Naive thymus-derived CD4-positive, alpha-beta T cell (primary cell): ENCODE measurements around the gene NCAM1. TPM values are rescaled to one million over a fixed set of nuclear protein-coding genes. Genes with fewer than 3 reads are reported as not detected.

Experiments
- ATAC-seq: fragments of 150-1000 bp; cut with Tn5 transposase; 2 replicates; pipeline ENCODE4 v1.10.0; 2021; ENCODE audit warnings: mild to moderate bottlenecking, moderate library complexity
- CTCF ChIA-PET: fragments of 350-600 bp; sonication (Branson Sonifier 250); formaldehyde crosslinking; loops from one replicate; lab custom pipeline; 2021; ENCODE audit warnings: antibody characterized with exemption; lab: Charles Lee
- POLR2A ChIA-PET: fragments of 350-600 bp; sonication (Branson Sonifier 250); formaldehyde crosslinking; loops from one replicate; lab custom pipeline; 2021; ENCODE audit warnings: antibody characterized with exemption, inconsistent platforms; lab: Charles Lee
- DNase-seq, 9 donors: peaks; one replicate each; pipeline versions ENCODE4 v3.0.0 to v3.0.0-alpha.2; 2020 to 2022; ENCODE audit warnings: mixed read lengths in 1 of 9
- H3K27ac ChIP-seq: one replicate; pipeline ENCODE4 v1.7.0; 2013; ENCODE audit warnings: mild to moderate bottlenecking, low read depth, low read length, moderate library complexity
- H3K27me3 ChIP-seq, 2 donors: one replicate each; pipeline ENCODE4 v1.7.0; 2013; ENCODE audit warnings: low read length in 2 of 2, mild to moderate bottlenecking in 2 of 2, moderate library complexity in 2 of 2; ENCODE audit not compliant: control insufficient read depth in 2 of 2, insufficient read depth in 2 of 2
- H3K36me3 ChIP-seq, 3 experiments: 1 replicate in 2 of 3; 2 replicates in 1 of 3; pipeline ENCODE4 v1.7.0; 2013; ENCODE audit warnings: low read length in 3 of 3, mild to moderate bottlenecking in 3 of 3, moderate library complexity in 1 of 3; ENCODE audit not compliant: insufficient read depth in 3 of 3, control insufficient read depth in 2 of 3
- H3K4me1 ChIP-seq, 2 donors: one replicate each; pipeline ENCODE4 v1.7.0; 2013; ENCODE audit warnings: low read length in 2 of 2, mild to moderate bottlenecking in 2 of 2, moderate library complexity in 1 of 2; ENCODE audit not compliant: control insufficient read depth in 2 of 2, insufficient read depth in 2 of 2
- H3K4me3 ChIP-seq: 2 replicates; pipeline ENCODE4 v1.7.0; 2013; ENCODE audit warnings: mild to moderate bottlenecking, low read length
- H3K9me3 ChIP-seq, 3 experiments: 1 replicate in 2 of 3; 2 replicates in 1 of 3; pipeline ENCODE4 v1.7.0; 2013; ENCODE audit warnings: low read length in 3 of 3; ENCODE audit not compliant: control insufficient read depth in 2 of 3
- H3K27ac Mint-ChIP-seq, 9 donors: one replicate each; pipeline ENCODE4 v1.8.0; 2020 to 2022; ENCODE audit warnings: mixed read lengths in 9 of 9, mild to moderate bottlenecking in 8 of 9, moderate library complexity in 5 of 9, inconsistent platforms in 2 of 9
- H3K27me3 Mint-ChIP-seq, 5 donors: one replicate each; pipeline ENCODE4 v1.8.0; 2021 to 2022; ENCODE audit warnings: mixed read lengths in 5 of 5, mild to moderate bottlenecking in 1 of 5
- H3K36me3 Mint-ChIP-seq, 5 donors: one replicate each; pipeline ENCODE4 v1.8.0; 2020 to 2022; ENCODE audit warnings: mixed read lengths in 5 of 5, mild to moderate bottlenecking in 3 of 5, inconsistent platforms in 1 of 5
- H3K4me1 Mint-ChIP-seq, 7 donors: one replicate each; pipeline ENCODE4 v1.8.0; 2020 to 2022; ENCODE audit warnings: mixed read lengths in 7 of 7, mild to moderate bottlenecking in 3 of 7, inconsistent platforms in 1 of 7
- H3K4me3 Mint-ChIP-seq, 10 donors: one replicate each; pipeline ENCODE4 v1.8.0; 2020 to 2022; ENCODE audit warnings: mild to moderate bottlenecking in 10 of 10, mixed read lengths in 10 of 10, moderate library complexity in 6 of 10, inconsistent platforms in 2 of 10
- H3K9me3 Mint-ChIP-seq, 11 donors: one replicate each; pipeline ENCODE4 v1.8.0; 2020 to 2022; ENCODE audit warnings: mixed read lengths in 11 of 11, mild to moderate bottlenecking in 4 of 11, inconsistent platforms in 1 of 11, moderate library complexity in 1 of 11
- intact Hi-C, 2 donors: fragments of 100-400 bp; cut with micrococcal nuclease; formaldehyde crosslinking; loops; one replicate each; pipeline ENCODE4 v1.15.1; 2023
- polyA plus RNA-seq, 2 donors: library from polyadenylated mRNA; unstranded; fragments of 300-500 nt; fragmentation: Illumina TruSeq; gene quantifications; one replicate each; pipeline ENCODE4 v1.2.3, GENCODE V29; 2021
- total RNA-seq, 6 experiments: library from RNA in 5 of 6; stranded (reverse) in 5 of 6; gene quantifications; 1 replicate in 5 of 6; 2 replicates in 1 of 6; pipeline ENCODE4 v1.2.3 and lab custom pipeline; 2021 to 2026

Gene NCAM1
- total and polyA plus RNA-seq, 7 experiments from 2014 or later = 0.06 to 18.8 (median 1.0) TPM; not detected in 2

- Mint-ChIP-seq H3K36me3 (no peaks in the 10 kb centered on the region), H3K27me3 (peaks cover 5 to 25% (median 17%) of the 10 kb centered on the region in 5 donors), H3K27ac (no peak overlapping the region), H3K9me3 (peaks cover 0 to 6% (median 1%) of the 10 kb centered on the region in 11 donors), H3K4me3 (no peak overlapping the region), H3K4me1 (no peaks in the 10 kb centered on the region)
- no peaks in the 10 kb centered on the region for H3K36me3 ChIP-seq
- peaks cover 0 to 6% of the 10 kb centered on the region in 2 donors for H3K27me3 ChIP-seq
- ATAC-seq (no peak), DNase-seq (no peak)
- intact Hi-C loops = no loop called here
- H3K4me3 ChIP-seq = no peak overlapping the region
- no peaks in the 10 kb centered on the region for H3K4me1 ChIP-seq
- no peaks in the 10 kb centered on the region for H3K9me3 ChIP-seq
- no peak overlapping the region for H3K27ac ChIP-seq
- POLR2A ChIA-PET = no interaction called here
- CTCF ChIA-PET = no interaction called here
These were observed 35.8 kb downstream of the NCAM1 start for GRCh38 chr11:112996994-112997393.

DNA sequence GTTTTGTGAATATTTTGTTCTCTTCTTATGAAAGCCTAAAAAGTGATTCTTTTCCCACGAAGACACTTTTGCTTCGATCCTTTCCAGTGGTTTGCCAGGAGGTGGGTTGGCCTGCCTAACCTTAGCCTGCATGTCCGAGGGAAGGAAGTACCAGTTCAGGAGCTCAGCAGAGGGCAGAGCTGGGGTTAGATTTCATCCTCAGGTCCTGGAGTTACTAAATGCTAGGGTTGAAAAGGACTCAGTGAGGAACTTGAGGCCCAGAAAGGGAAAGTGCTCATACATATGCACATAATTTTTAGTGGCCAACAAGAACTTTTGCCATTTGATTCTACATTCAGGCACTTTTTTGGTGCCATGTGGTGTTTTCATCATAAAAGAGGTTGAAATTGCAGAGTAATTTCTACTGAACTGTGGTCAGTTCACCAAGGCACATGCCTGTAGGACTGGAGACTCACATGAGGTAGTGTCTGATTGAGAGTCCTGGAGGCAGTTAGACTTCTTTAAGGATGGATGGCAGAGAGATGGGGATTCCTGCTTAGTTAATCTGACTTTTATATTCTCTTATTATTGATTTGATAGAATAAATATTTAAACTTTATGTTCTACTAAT lies 36.7 kb downstream of the NCAM1 start:
- Histone ChIP-seq H3K9me3 (no peaks in the 10 kb centered on the region), H3K27ac (no peak overlapping the region), H3K36me3 (no peaks in the 10 kb centered on the region), H3K27me3 (peaks cover 0 to 6% of the 10 kb centered on the region in 2 donors), H3K4me1 (no peaks in the 10 kb centered on the region), H3K4me3 (no peak overlapping the region)
- Mint-ChIP-seq H3K27me3 (peaks cover 5 to 25% (median 14%) of the 10 kb centered on the region in 5 donors), H3K9me3 (peaks cover 0 to 5% (median 1%) of the 10 kb centered on the region in 11 donors), H3K4me1 (no peaks in the 10 kb centered on the region), H3K27ac (no peak overlapping the region), H3K36me3 (no peaks in the 10 kb centered on the region), H3K4me3 (no peak overlapping the region)
- no peak for DNase-seq
- ChIA-PET CTCF (no interaction called here), POLR2A (no interaction called here)
- intact Hi-C loops = no loop called here
- ATAC-seq = no peak

DNA sequence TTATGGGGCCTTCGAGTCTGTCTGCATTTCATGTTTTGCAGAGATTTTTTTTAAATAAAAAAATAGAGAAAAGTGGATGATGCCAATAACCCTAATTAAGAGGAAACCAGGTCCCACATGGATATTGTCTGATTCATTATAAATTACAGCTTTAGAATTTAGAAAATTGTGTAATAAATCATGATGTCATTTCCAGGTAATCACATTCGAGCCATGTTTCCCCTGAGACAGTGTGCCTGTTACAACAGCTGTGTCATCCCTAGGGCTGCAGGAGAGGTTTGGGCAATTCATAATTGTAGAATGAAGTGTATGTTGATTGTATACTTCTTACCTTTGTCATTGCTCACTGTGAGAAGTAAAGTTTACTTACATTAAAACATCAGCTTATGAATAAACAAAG lies 38.3 kb downstream of the NCAM1 start:
- no peaks in the 10 kb centered on the region for H3K9me3 ChIP-seq
- no peak for ATAC-seq
- peaks cover 0 to 3% (median 0%) of the 10 kb centered on the region in 11 donors for H3K9me3 Mint-ChIP-seq
- peaks cover 5 to 19% (median 12%) of the 10 kb centered on the region in 5 donors for H3K27me3 Mint-ChIP-seq
- POLR2A ChIA-PET = no interaction called here
- H3K27me3 ChIP-seq = peaks cover 0 to 6% of the 10 kb centered on the region in 2 donors
- no peaks in the 10 kb centered on the region for H3K4me1 ChIP-seq
- H3K4me3 ChIP-seq = no peak overlapping the region
- DNase-seq = no peak
- no peaks in the 10 kb centered on the region for H3K36me3 Mint-ChIP-seq
- no peak overlapping the region for H3K27ac Mint-ChIP-seq
- H3K4me1 Mint-ChIP-seq = no peaks in the 10 kb centered on the region
- H3K36me3 ChIP-seq = no peaks in the 10 kb centered on the region
- no peak overlapping the region for H3K27ac ChIP-seq
- no peak overlapping the region for H3K4me3 Mint-ChIP-seq
- CTCF ChIA-PET = no interaction called here
- intact Hi-C loops = no loop called here

DNA sequence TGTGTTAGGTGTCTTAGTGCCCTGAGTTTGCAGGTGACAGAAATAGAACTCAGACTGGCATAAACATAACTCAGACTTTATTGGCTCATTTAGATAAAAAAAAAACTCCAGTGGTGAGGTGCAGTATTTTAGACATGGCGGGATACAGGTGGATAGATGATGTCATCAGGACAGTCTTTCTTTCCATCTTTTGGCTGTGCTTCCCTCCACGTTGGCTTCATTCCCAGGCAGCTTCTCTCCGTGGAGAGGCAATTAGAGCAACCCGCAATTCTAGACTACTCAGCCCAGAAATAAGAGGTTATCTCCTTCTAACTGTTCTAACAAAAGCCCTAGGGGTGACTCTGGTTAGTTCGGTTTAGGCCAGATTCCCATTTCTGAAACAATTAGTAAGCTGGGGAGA lies 40.5 kb downstream of the NCAM1 start:
- ChIA-PET POLR2A (no interaction called here), CTCF (no interaction called here)
- no peaks in the 10 kb centered on the region for H3K9me3 ChIP-seq
- no peak overlapping the region for H3K4me3 Mint-ChIP-seq
- H3K27ac Mint-ChIP-seq = no peak overlapping the region
- H3K4me1 Mint-ChIP-seq = no peaks in the 10 kb centered on the region
- H3K4me1 ChIP-seq = no peaks in the 10 kb centered on the region
- peaks cover 0 to 7% (median 0%) of the 10 kb centered on the region in 11 donors for H3K9me3 Mint-ChIP-seq
- no peak overlapping the region for H3K27ac ChIP-seq
- H3K36me3 ChIP-seq = no peaks in the 10 kb centered on the region
- peaks cover 0 to 21% (median 10%) of the 10 kb centered on the region in 5 donors for H3K27me3 Mint-ChIP-seq
- peaks cover 0 to 3% of the 10 kb centered on the region in 2 donors for H3K27me3 ChIP-seq
- intact Hi-C loops = no loop called here
- no peak for DNase-seq
- ATAC-seq = no peak
- no peaks in the 10 kb centered on the region for H3K36me3 Mint-ChIP-seq
- H3K4me3 ChIP-seq = no peak overlapping the region

DNA sequence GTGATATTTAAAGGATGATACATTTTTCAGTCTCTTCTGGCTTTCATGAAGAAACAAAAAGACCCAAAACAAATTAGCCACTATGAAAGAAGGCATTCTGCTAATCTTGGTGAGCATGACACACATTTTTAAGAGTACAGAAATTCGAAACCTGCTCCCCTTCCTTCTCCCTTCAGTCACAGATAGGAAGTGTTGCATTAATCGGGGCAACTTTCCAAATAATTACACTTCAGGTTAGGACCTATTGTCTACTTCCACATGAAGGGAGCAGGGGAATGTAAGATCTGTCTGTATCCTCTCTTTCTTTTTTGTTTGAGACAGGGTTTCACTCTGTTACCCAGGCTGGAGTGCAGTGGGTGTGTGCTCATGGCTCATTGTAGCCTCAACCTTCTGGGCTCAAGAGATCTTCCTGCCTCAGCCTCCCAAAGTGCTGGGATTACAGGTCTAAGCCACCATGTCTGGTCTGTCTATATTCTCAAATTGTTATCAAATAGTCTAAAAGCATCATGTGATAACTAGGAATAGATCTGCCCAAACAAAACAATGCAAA lies 45.8 kb downstream of the NCAM1 start:
- Histone ChIP-seq H3K4me3 (no peak overlapping the region), H3K27me3 (no peaks in the 10 kb centered on the region), H3K9me3 (no peaks in the 10 kb centered on the region), H3K27ac (no peak overlapping the region), H3K4me1 (no peaks in the 10 kb centered on the region), H3K36me3 (no peaks in the 10 kb centered on the region)
- Mint-ChIP-seq H3K36me3 (no peaks in the 10 kb centered on the region), H3K4me1 (peaks cover 0 to 1% (median 0%) of the 10 kb centered on the region in 7 donors), H3K9me3 (peaks cover 0 to 7% (median 0%) of the 10 kb centered on the region in 11 donors), H3K27ac (no peak overlapping the region), H3K4me3 (no peak overlapping the region), H3K27me3 (peaks cover 0 to 21% (median 14%) of the 10 kb centered on the region in 5 donors)
- ChIA-PET CTCF (no interaction called here), POLR2A (no interaction called here)
- intact Hi-C loops = no loop called here
- no peak for DNase-seq
- no peak for ATAC-seq

GRCh38 chr11:113014262-113015097 lies 53.3 kb downstream of the NCAM1 start:
- intact Hi-C loops = no loop called here
- no peak overlapping the region for H3K27ac Mint-ChIP-seq
- peaks cover 0 to 27% (median 2%) of the 10 kb centered on the region in 5 donors for H3K27me3 Mint-ChIP-seq
- peaks cover 0 to 5% (median 0%) of the 10 kb centered on the region in 7 donors for H3K4me1 Mint-ChIP-seq
- no peak overlapping the region for H3K4me3 ChIP-seq
- H3K27ac ChIP-seq = no peak overlapping the region
- H3K4me3 Mint-ChIP-seq = no peak overlapping the region
- H3K4me1 ChIP-seq = no peaks in the 10 kb centered on the region
- no peaks in the 10 kb centered on the region for H3K36me3 Mint-ChIP-seq
- H3K27me3 ChIP-seq = no peaks in the 10 kb centered on the region
- no peak for DNase-seq
- peaks cover 0 to 4% (median 0%) of the 10 kb centered on the region in 11 donors for H3K9me3 Mint-ChIP-seq
- ATAC-seq = no peak
- ChIA-PET POLR2A (no interaction called here), CTCF (interaction anchor here (1.1 kb wide), 1 partner anchor 9 kb away, joined by 3 read pairs; no protein-coding TSS in a partner anchor)
- H3K9me3 ChIP-seq = no peaks in the 10 kb centered on the region
- no peaks in the 10 kb centered on the region for H3K36me3 ChIP-seq
